RWPE1 (cell line): Measurements from ENCODE around the gene IRF5.

Source experiments
- CTCF ChIA-PET: fragments of 350-600 bp; sonication (Branson Sonifier 250); formaldehyde crosslinking; extraction: SDS; loops from one replicate; lab custom pipeline; 2021; lab: Yijun Ruan, JAX
- POLR2A ChIA-PET: fragments of 400-600 bp; formaldehyde crosslinking; extraction: SDS; loops from one replicate; lab custom pipeline; 2020; ENCODE audit warnings: antibody characterized with exemption; ENCODE audit not compliant: low non-redundant PET; lab: Yijun Ruan, JAX
- DNase-seq: peaks from one replicate; pipeline ENCODE4 v3.0.0; 2012; ENCODE audit warnings: low spot score
- H3K27ac ChIP-seq: fragments of 450-650 bp; 2 replicates; pipeline ENCODE4 v1.5.1; 2017
- TF ChIP-seq, protein P1 (sequence below): fragments of 450-650 bp; conservative IDR thresholded peaks from 2 replicates; pipeline ENCODE4 v1.5.1; 2017; ENCODE audit warnings: low read depth, mild to moderate bottlenecking

The IRF5 gene

DNA sequence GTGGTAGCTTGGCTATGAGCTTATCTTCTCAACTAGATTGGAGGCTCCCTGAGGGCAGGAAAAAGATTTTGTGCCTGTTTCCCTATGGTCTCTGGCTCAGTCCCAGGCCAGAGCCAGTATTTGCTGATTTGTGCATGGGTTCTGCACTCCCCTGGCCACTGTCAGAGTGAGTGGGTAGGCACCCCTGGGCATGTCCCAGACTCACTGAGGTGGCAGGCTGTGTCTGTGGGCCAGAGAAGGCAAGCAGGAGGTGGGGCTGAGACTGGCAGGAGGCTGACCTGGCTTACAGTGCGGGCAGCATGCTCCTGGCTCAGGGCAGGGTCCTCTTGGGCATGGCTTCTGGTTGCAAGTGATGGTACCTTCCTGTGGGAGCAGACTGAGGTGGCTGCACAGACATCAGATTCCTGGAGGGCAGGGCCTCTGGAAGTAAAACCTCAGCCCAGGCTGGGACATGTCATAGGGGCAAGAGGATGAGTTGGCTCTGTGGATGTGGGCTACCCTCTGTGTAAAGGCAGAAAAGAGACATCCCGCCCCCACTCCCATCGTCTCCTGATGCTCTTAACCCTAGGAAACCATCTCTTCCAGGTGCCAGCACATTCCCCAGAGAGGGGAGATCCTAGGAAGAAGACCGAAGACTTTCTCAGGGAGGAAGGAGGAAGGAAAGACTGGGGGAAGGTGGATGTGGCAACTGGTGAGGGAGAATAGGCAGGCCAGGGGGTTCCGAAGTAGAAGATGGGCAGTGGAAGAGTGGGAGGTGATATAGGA, 31.5 kb upstream of the IRF5 start:
- TF ChIP-seq, protein P1, sequence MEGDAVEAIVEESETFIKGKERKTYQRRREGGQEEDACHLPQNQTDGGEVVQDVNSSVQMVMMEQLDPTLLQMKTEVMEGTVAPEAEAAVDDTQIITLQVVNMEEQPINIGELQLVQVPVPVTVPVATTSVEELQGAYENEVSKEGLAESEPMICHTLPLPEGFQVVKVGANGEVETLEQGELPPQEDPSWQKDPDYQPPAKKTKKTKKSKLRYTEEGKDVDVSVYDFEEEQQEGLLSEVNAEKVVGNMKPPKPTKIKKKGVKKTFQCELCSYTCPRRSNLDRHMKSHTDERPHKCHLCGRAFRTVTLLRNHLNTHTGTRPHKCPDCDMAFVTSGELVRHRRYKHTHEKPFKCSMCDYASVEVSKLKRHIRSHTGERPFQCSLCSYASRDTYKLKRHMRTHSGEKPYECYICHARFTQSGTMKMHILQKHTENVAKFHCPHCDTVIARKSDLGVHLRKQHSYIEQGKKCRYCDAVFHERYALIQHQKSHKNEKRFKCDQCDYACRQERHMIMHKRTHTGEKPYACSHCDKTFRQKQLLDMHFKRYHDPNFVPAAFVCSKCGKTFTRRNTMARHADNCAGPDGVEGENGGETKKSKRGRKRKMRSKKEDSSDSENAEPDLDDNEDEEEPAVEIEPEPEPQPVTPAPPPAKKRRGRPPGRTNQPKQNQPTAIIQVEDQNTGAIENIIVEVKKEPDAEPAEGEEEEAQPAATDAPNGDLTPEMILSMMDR: no peak
- no peak for DNase-seq
- H3K27ac ChIP-seq: no peak overlapping the region
- ChIA-PET CTCF (no interaction called here), POLR2A (no interaction called here)

GRCh38 chr7:128906766-128907559, 30.8 kb upstream of the IRF5 start:
- DNase-seq: no peak
- ChIA-PET POLR2A (no interaction called here), CTCF (no interaction called here)

DNA sequence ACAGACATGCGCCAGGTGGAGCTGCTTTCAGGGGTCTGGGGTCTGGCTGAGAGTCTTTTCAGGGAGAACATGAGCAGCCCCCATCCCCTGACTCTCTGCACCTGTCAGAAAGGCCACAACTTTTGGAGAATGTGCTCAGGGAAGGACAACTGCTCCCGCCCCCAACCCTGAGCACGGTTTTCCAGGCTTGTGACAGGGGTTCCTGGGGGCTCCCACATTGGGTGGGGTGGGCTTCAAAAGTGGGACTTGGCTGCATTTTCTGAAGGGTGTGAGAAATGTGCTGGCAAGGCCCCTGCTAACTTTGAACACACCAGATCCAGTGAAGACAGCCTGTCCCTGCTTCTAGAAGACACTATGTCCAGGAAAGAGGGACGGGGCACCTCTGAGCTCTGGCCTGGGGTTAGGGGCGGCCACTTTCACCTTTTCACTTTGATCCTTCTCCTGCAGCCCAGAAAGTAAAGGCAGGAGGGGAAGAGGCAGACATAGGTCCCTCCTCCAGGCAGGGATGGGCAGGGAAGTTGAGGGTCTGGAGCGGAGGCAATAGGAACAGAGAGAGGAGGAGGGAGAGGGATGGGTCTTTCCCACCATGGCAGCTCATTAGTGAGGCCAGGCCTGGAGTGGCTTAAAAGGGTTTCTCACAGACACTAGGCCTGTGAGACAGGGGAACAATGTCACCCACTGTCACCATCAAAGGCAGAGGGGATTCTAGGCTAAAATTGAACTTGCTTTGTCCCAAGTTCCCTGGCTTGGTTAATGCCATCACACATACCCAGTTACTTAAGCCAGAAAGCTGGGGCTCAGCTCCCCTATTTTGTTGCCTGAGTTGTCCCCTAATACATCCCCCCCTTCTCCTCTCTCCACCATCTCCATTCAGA, 28.7 kb upstream of the IRF5 start:
- ChIA-PET CTCF (interaction anchor here (0.8 kb wide), 1 partner anchor 183 kb away, joined by 3 read pairs; no protein-coding TSS in a partner anchor), POLR2A (no interaction called here)
- no peak overlapping the region for H3K27ac ChIP-seq
- no peak for DNase-seq
- TF ChIP-seq, protein P1: no peak

More at GRCh38 chr7:128906766-128907559, 30.8 kb upstream of the IRF5 start:
- H3K27ac ChIP-seq: no peak overlapping the region
- TF ChIP-seq, protein P1: no peak

DNA sequence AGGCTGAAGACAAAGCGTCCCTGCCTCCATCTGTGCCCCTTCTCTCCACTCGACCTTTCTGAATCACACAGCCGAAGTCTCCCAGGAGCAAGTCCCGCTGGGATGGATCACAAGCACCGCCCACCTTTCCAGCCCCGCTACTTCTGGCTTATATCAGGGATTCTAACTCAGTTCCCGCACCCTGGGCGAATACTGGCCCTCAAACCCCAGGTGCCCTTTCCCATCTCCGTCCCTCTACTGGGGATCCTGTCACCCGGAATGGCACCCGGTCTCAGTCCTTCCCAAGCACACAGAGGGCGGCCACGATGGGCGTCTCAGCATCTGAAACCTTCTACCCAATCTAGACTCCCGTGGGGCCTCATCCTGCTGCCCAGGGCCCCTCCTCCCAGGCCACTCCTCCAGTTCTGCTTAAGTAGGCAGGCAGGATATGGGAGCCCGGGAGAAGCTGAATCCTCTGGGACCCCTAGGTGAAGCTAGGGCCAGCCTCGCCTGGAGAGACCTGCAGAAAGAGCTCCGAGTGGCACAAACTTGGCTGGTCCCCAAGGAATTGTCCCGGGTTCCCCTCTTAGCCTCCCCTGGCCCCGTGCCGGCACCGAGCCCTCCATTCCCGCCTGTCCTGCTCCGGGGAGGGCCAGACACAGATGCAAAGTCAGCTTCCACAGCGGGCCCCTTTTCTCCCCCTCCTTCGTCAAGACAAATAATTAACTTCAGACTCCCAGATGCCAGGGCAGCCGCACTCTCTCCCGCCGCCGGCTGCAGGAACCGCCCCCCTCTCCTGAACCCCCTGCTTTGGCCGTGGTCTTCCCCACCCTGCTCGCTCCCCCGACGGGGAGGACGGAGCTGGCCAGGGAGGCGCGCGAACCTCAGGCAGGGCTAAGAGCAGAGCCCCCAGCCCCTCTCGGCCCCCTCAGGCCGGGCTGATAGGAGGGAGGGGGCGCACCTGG, 27.8 kb upstream of the IRF5 start:
- CTCF ChIA-PET: no interaction called here
- no peak for DNase-seq
- H3K27ac ChIP-seq: no peak overlapping the region
- TF ChIP-seq, protein P1: no peak
- POLR2A ChIA-PET: no interaction called here

- H3K27ac ChIP-seq: no peak within 1 kb of the TSS
- TF ChIP-seq, protein P1: no peak
- ChIA-PET CTCF (no interaction called here), POLR2A (no interaction called here)
- DNase-seq: no peak
Measured at GRCh38 chr7:128910569-128910945, 27.2 kb upstream of the IRF5 start, which contains the start of gene KCP. Gene KCP (minus strand): TSS chr7:128910709. CDS start chr7:128910676, 33 bp downstream.
